Neuron (in vitro differentiated cells): ENCODE measurements around the gene QRICH2.
"Not testable (repeated sequence)": the region's sequence is repeated elsewhere in the genome, so short reads cannot be mapped to it uniquely, and the experiment has no call there.

ENCODE experiments used
- H2AFZ ChIP-seq: one replicate; pipeline ENCODE4 v1.6.1; 2013; ENCODE audit warnings: low read depth, mild to moderate bottlenecking, inconsistent platforms, low read length, moderate library complexity
- H3K27me3 ChIP-seq: one replicate; pipeline ENCODE4 v1.6.1; 2013; ENCODE audit warnings: low read length; ENCODE audit not compliant: insufficient read depth
- H3K36me3 ChIP-seq: one replicate; pipeline ENCODE4 v1.6.1; 2013; ENCODE audit warnings: low read length; ENCODE audit not compliant: insufficient read depth
- H3K4me1 ChIP-seq: one replicate; pipeline ENCODE4 v1.6.1; 2013; ENCODE audit warnings: low read length; ENCODE audit not compliant: insufficient read depth
- H3K4me3 ChIP-seq: 2 replicates; pipeline ENCODE4 v1.5.1; 2013; ENCODE audit warnings: mild to moderate bottlenecking, low read length, moderate library complexity
- H3K9me3 ChIP-seq: one replicate; pipeline ENCODE4 v1.6.1; 2013; ENCODE audit warnings: low read length

QRICH2 gene

GRCh38 chr17:76307966-76308338 lies at the start of gene QRICH2:
Gene QRICH2 (minus strand): TSS chr17:76308276. CDS start chr17:76307998, 278 bp downstream.
- peaks cover 11% of the 10 kb centered on the region for H3K9me3 ChIP-seq
- H2AFZ ChIP-seq, result no peak within 1 kb of the TSS
- no peak within 1 kb of the TSS for H3K4me3 ChIP-seq
- H3K4me1 ChIP-seq, result no peaks in the 10 kb centered on the region
- H3K36me3 ChIP-seq, result peaks cover 40% of the 10 kb centered on the region
- H3K27me3 ChIP-seq, result no peaks in the 10 kb centered on the region

GRCh38 chr17:76357597-76358158 lies 49.6 kb upstream of the QRICH2 start:
- H3K4me1 ChIP-seq, result peaks cover 2% of the 10 kb centered on the region

GRCh38 chr17:76356803-76357456 lies 48.9 kb upstream of the QRICH2 start:
- no peaks in the 10 kb centered on the region for H3K27me3 ChIP-seq
- peaks cover 2% of the 10 kb centered on the region for H3K4me1 ChIP-seq
- H3K36me3 ChIP-seq, result no peaks in the 10 kb centered on the region
- H3K4me3 ChIP-seq, result no peak overlapping the region
- no peaks in the 10 kb centered on the region for H3K9me3 ChIP-seq
- H2AFZ ChIP-seq, result no peak overlapping the region

More at GRCh38 chr17:76357597-76358158, 49.6 kb upstream of the QRICH2 start:
- Histone ChIP-seq H3K27me3 (no peaks in the 10 kb centered on the region), H3K36me3 (no peaks in the 10 kb centered on the region), H3K9me3 (no peaks in the 10 kb centered on the region), H2AFZ (no peak overlapping the region), H3K4me3 (no peak overlapping the region)

GRCh38 chr17:76354747-76355310 lies 46.8 kb upstream of the QRICH2 start:
- Histone ChIP-seq H2AFZ (no peak overlapping the region), H3K27me3 (no peaks in the 10 kb centered on the region), H3K4me1 (peaks cover 2% of the 10 kb centered on the region), H3K36me3 (peaks cover 2% of the 10 kb centered on the region), H3K4me3 (no peak overlapping the region), H3K9me3 (no peaks in the 10 kb centered on the region)

- Histone ChIP-seq H3K4me3 (peak overlapping the region; percentile 86), H3K9me3 (no peaks in the 10 kb centered on the region), H3K36me3 (peaks cover 2% of the 10 kb centered on the region), H3K4me1 (peaks cover 2% of the 10 kb centered on the region), H2AFZ (peak overlapping the region; percentile 90), H3K27me3 (no peaks in the 10 kb centered on the region)
These were observed 46.2 kb upstream of the QRICH2 start for GRCh38 chr17:76354317-76354729.

- peak within 1 kb of the TSS; percentile 86 for H3K4me3 ChIP-seq
- H3K36me3 ChIP-seq, result peaks cover 2% of the 10 kb centered on the region
- peak within 1 kb of the TSS; percentile 90 for H2AFZ ChIP-seq
These were observed 45.7 kb upstream of the QRICH2 start, which contains the start of gene PRPSAP1 for GRCh38 chr17:76353599-76354316. Gene PRPSAP1 (minus strand): TSS chr17:76353916. CDS start chr17:76353703, 213 bp downstream.

GRCh38 chr17:76353004-76353598 lies 45.0 kb upstream of the QRICH2 start:
- Histone ChIP-seq H2AFZ (peak overlapping the region; percentile 90), H3K27me3 (no peaks in the 10 kb centered on the region), H3K4me1 (peaks cover 2% of the 10 kb centered on the region), H3K4me3 (peak overlapping the region; percentile 86), H3K36me3 (peaks cover 2% of the 10 kb centered on the region), H3K9me3 (no peaks in the 10 kb centered on the region)

More at GRCh38 chr17:76353599-76354316, 45.7 kb upstream of the QRICH2 start, which contains the start of gene PRPSAP1:
- no peaks in the 10 kb centered on the region for H3K27me3 ChIP-seq
- peaks cover 2% of the 10 kb centered on the region for H3K4me1 ChIP-seq
- H3K9me3 ChIP-seq, result no peaks in the 10 kb centered on the region

GRCh38 chr17:76351526-76352071 lies 43.5 kb upstream of the QRICH2 start:
- H2AFZ ChIP-seq, result no peak overlapping the region
- H3K27me3 ChIP-seq, result no peaks in the 10 kb centered on the region
- H3K9me3 ChIP-seq, result no peaks in the 10 kb centered on the region
- H3K4me1 ChIP-seq, result peaks cover 2% of the 10 kb centered on the region
- peaks cover 12% of the 10 kb centered on the region for H3K36me3 ChIP-seq
- H3K4me3 ChIP-seq, result no peak overlapping the region

- H3K36me3 ChIP-seq, result peaks cover 24% of the 10 kb centered on the region
- H3K4me1 ChIP-seq, result peaks cover 2% of the 10 kb centered on the region
- H3K9me3 ChIP-seq, result no peaks in the 10 kb centered on the region
- no peak overlapping the region for H2AFZ ChIP-seq
- H3K27me3 ChIP-seq, result no peaks in the 10 kb centered on the region
- no peak overlapping the region for H3K4me3 ChIP-seq
These were observed 42.4 kb upstream of the QRICH2 start for GRCh38 chr17:76350463-76350862.

- not testable (repeated sequence) for H3K4me3 ChIP-seq, H3K4me1 ChIP-seq, H2AFZ ChIP-seq, H3K27me3 ChIP-seq, H3K9me3 ChIP-seq
- peaks cover 42% of the 10 kb centered on the region for H3K36me3 ChIP-seq
These were observed 38.9 kb upstream of the QRICH2 start for GRCh38 chr17:76346936-76347335.

GRCh38 chr17:76345377-76345974 lies 37.4 kb upstream of the QRICH2 start:
- Histone ChIP-seq H2AFZ (no peak overlapping the region), H3K36me3 (peaks cover 48% of the 10 kb centered on the region), H3K9me3 (no peaks in the 10 kb centered on the region), H3K27me3 (no peaks in the 10 kb centered on the region), H3K4me3 (no peak overlapping the region), H3K4me1 (no peaks in the 10 kb centered on the region)

- Histone ChIP-seq H3K27me3 (no peaks in the 10 kb centered on the region), H3K36me3 (peaks cover 51% of the 10 kb centered on the region), H3K4me1 (no peaks in the 10 kb centered on the region), H2AFZ (no peak overlapping the region), H3K4me3 (no peak overlapping the region), H3K9me3 (no peaks in the 10 kb centered on the region)
These were observed 35.0 kb upstream of the QRICH2 start for GRCh38 chr17:76343106-76343505.
